ENCODE measurements around the gene TBL1X. TPM values are rescaled to one million over a fixed set of nuclear protein-coding genes. Genes with fewer than 3 reads are reported as not detected.

TBL1X gene
- total RNA-seq, 1 experiment from 2014 or later, result 31.9 TPM

DNA sequence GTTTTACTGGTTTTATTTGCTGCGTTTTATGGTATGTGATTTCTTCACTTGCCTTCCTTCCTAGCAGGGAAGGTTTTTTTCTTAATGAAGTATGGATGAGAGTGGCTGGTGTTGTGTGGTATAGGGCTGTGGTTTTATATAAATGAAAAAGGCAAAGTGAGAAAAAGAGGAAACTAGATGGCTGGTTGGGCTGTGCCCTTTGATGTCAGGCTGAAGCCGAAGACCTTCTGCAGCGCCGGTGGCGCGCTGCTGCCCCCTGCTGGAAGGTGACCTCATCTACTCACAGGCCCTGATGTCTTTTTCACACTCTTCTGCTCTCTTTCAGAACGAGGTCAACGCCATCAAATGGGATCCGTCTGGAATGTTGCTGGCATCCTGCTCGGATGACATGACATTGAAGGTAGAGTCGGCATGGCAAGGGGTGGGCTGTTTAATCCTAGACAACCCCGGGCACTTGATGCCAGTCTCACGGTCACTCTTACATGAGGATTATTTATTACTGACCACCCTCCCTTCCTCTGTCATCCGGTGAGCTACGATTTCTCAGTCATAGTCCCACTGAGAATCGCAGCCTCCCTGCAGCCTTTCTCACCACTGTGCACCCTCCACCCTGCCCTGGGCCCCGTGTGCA, 244.2 kb downstream of the TBL1X start:
- DNase-seq, result peak; percentile 76
- 0 out of 2 replicates have a peak overlapping the region, but pooled peaks have one; percentile 20 for H3K27ac ChIP-seq (ENCODE audit: low read length)
- no TSS peak for BruUV-seq (replicated peaks)
- H3K4me3 ChIP-seq (ENCODE audit: low read length), result no peak overlapping the region
- no peak overlapping the region for H3K9ac ChIP-seq (ENCODE audit: low read length)
- no peaks in the 10 kb centered on the region for H3K27me3 ChIP-seq (ENCODE audit: low read length)
- H3K9me2 ChIP-seq (replicated peaks; ENCODE audit: low read length), result no peaks in the 10 kb centered on the region
- ATAC-seq, result peak; percentile 76
- TF ChIP-seq EZH2 (IDR thresholded peaks at IDR 0.05; ENCODE audit: low read length, unreplicated experiment) (no peak), CTCF (conservative IDR thresholded peaks at IDR 0.05; ENCODE audit: low read depth, low read length) (peak; percentile 85)
- POLR2A ChIA-PET (ENCODE audit: unreplicated experiment), result no interaction called here
- intact Hi-C loops (cut with micrococcal nuclease), result loop anchor here (10.0 kb wide), 3 partner anchors 244 to 964 kb away; partner anchors contain the start of gene TBL1X
- H3K36me3 ChIP-seq (ENCODE audit: low read depth, low read length), result peaks cover 20% of the 10 kb centered on the region
- no peaks in the 10 kb centered on the region for H3F3A ChIP-seq (ENCODE audit: low read length, unreplicated experiment)
- H3K4me2 ChIP-seq (ENCODE audit: low read length), result peak overlapping the region; percentile 11; the same call in 1 of the 2 replicates
- no peaks in the 10 kb centered on the region for H3K9me3 ChIP-seq (ENCODE audit: low read length)
- CTCF ChIA-PET, result no interaction called here
- H4K20me1 ChIP-seq (ENCODE audit: low read length), result no peaks in the 10 kb centered on the region
- peaks cover 11% of the 10 kb centered on the region for H3K4me1 ChIP-seq (ENCODE audit: insufficient read depth, low read length)
- H2AFZ ChIP-seq (ENCODE audit: low read length), result no peak overlapping the region
- no peaks in the 10 kb centered on the region for H3K79me2 ChIP-seq (ENCODE audit: low read length)

- Histone ChIP-seq H3K4me1 (ENCODE audit: insufficient read depth, low read length) (peaks cover 11% of the 10 kb centered on the region), H3K4me3 (ENCODE audit: low read length) (no peak overlapping the region), H3K79me2 (ENCODE audit: low read length) (no peaks in the 10 kb centered on the region), H3F3A (ENCODE audit: low read length, unreplicated experiment) (no peaks in the 10 kb centered on the region), H3K9ac (ENCODE audit: low read length) (no peak overlapping the region), H3K4me2 (ENCODE audit: low read length) (no peak overlapping the region), H2AFZ (ENCODE audit: low read length) (no peak overlapping the region), H3K27me3 (ENCODE audit: low read length) (no peaks in the 10 kb centered on the region), H3K9me3 (ENCODE audit: low read length) (no peaks in the 10 kb centered on the region), H3K27ac (ENCODE audit: low read length) (no peak overlapping the region), H4K20me1 (ENCODE audit: low read length) (no peaks in the 10 kb centered on the region), H3K9me2 (replicated peaks; ENCODE audit: low read length) (no peaks in the 10 kb centered on the region), H3K36me3 (ENCODE audit: low read depth, low read length) (peaks cover 32% of the 10 kb centered on the region)
- ATAC-seq (no peak), DNase-seq (no peak)
- ChIA-PET CTCF (no interaction called here), POLR2A (ENCODE audit: unreplicated experiment) (no interaction called here)
- TF ChIP-seq CTCF (conservative IDR thresholded peaks at IDR 0.05; ENCODE audit: low read depth, low read length) (no peak), EZH2phosphoT487 (IDR thresholded peaks at IDR 0.05; ENCODE audit: borderline replicate concordance, low read length) (no peak)
- intact Hi-C loops (cut with micrococcal nuclease), result no loop called here
- no TSS peak for BruUV-seq (replicated peaks)
Measured at GRCh38 chrX:9710332-9710731, 245.5 kb downstream of the TBL1X start.

DNA sequence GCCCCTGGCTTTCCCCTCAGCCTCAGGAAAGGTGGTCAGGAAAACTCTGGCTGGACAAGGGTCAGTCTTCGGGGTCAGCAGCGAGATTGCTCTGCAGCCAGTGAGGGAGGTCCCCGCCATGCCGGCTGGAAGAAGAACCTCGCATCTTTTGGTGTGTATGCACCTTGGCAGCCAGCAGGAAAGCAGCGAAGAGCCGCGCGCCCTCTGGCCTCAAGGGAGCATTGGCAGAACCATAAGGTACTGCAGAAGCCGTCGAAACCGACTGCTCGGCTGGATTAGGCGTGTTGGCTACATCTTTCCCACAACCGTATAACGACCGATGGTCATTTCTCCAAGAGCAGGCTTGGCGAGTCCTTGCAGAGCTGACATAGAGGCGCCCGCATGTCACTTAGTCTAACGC, 252.5 kb downstream of the TBL1X start:
- H3K79me2 ChIP-seq (ENCODE audit: low read length), result no peaks in the 10 kb centered on the region
- H3K36me3 ChIP-seq (ENCODE audit: low read depth, low read length), result peaks cover 54% of the 10 kb centered on the region
- H3K4me2 ChIP-seq (ENCODE audit: low read length), result no peak overlapping the region
- intact Hi-C loops (cut with micrococcal nuclease), result no loop called here
- no peaks in the 10 kb centered on the region for H3K4me1 ChIP-seq (ENCODE audit: insufficient read depth, low read length)
- no peaks in the 10 kb centered on the region for H3F3A ChIP-seq (ENCODE audit: low read length, unreplicated experiment)
- H2AFZ ChIP-seq (ENCODE audit: low read length), result no peak overlapping the region
- H3K9me3 ChIP-seq (ENCODE audit: low read length), result no peaks in the 10 kb centered on the region
- ChIA-PET POLR2A (ENCODE audit: unreplicated experiment) (no interaction called here), CTCF (no interaction called here)
- TF ChIP-seq CTCF (conservative IDR thresholded peaks at IDR 0.05; ENCODE audit: low read depth, low read length) (no peak), EZH2 (IDR thresholded peaks at IDR 0.05; ENCODE audit: low read length, unreplicated experiment) (no peak), EZH2phosphoT487 (IDR thresholded peaks at IDR 0.05; ENCODE audit: borderline replicate concordance, low read length) (no peak)
- no peak overlapping the region for H3K27ac ChIP-seq (ENCODE audit: low read length)
- H3K4me3 ChIP-seq (ENCODE audit: low read length), result no peak overlapping the region
- DNase-seq (no peak), ATAC-seq (no peak)
- H4K20me1 ChIP-seq (ENCODE audit: low read length), result no peaks in the 10 kb centered on the region
- no peaks in the 10 kb centered on the region for H3K27me3 ChIP-seq (ENCODE audit: low read length)
- no peaks in the 10 kb centered on the region for H3K9me2 ChIP-seq (replicated peaks; ENCODE audit: low read length)
- no TSS peak for BruUV-seq (replicated peaks)
- no peak overlapping the region for H3K9ac ChIP-seq (ENCODE audit: low read length)
